Activated CD8-positive, alpha-beta memory T cell treated with anti-CD3 and anti-CD28 coated beads for 48 hours (primary cell): ENCODE results near the gene FTCDNL1.

ENCODE experiments used
- DNase-seq, 3 experiments: peaks; one replicate each; pipeline ENCODE4 v3.0.0-alpha.2; 2020; ENCODE audit warnings: low read depth in 2 of 3, low spot score in 2 of 3

FTCDNL1 gene

GRCh38 chr2:199850718-199851500 lies at the start of gene FTCDNL1:
FTCDNL1 (minus strand) TSS chr2:199851192; CDS start chr2:199848962, 2,230 bp downstream.
- DNase-seq = peak; percentile 26 to 40 (median 32)

- DNase-seq = no peak
These were observed 45.6 kb upstream of the FTCDNL1 start for GRCh38 chr2:199896617-199897016.

GRCh38 chr2:199895406-199895805 lies 44.4 kb upstream of the FTCDNL1 start:
- DNase-seq = no peak

- DNase-seq = no peak
These were observed 32.7 kb upstream of the FTCDNL1 start for GRCh38 chr2:199883474-199884212.

GRCh38 chr2:199882667-199883066 lies 31.7 kb upstream of the FTCDNL1 start:
- DNase-seq = no peak

GRCh38 chr2:199875400-199875799 lies 24.4 kb upstream of the FTCDNL1 start:
- no peak for DNase-seq

GRCh38 chr2:199874209-199874608 lies 23.2 kb upstream of the FTCDNL1 start:
- no peak for DNase-seq

GRCh38 chr2:199870581-199870980 lies 19.6 kb upstream of the FTCDNL1 start:
- no peak for DNase-seq

- DNase-seq = no peak
These were observed 18.7 kb upstream of the FTCDNL1 start for GRCh38 chr2:199869653-199870052.

GRCh38 chr2:199869227-199869541 lies 18.2 kb upstream of the FTCDNL1 start:
- DNase-seq = no peak

- DNase-seq = no peak
These were observed 17.6 kb upstream of the FTCDNL1 start for GRCh38 chr2:199868431-199869226.

GRCh38 chr2:199865905-199866304 lies 14.9 kb upstream of the FTCDNL1 start:
- no peak for DNase-seq

- no peak for DNase-seq
These were observed 11.8 kb upstream of the FTCDNL1 start for GRCh38 chr2:199862788-199863187.

GRCh38 chr2:199861132-199861774 lies 10.3 kb upstream of the FTCDNL1 start:
- DNase-seq = no peak

- DNase-seq = no peak
These were observed 4.8 kb upstream of the FTCDNL1 start for GRCh38 chr2:199855812-199856211.

GRCh38 chr2:199851883-199852282 lies 891 bp upstream of the FTCDNL1 start:
- no peak for DNase-seq

GRCh38 chr2:199851501-199851810 lies 464 bp upstream of the FTCDNL1 start:
- no peak for DNase-seq

GRCh38 chr2:199850218-199850717 lies 724 bp downstream of the FTCDNL1 start:
- no peak for DNase-seq

GRCh38 chr2:199848389-199849130 lies 2.4 kb downstream of the FTCDNL1 start:
- no peak for DNase-seq

- DNase-seq = no peak
These were observed 3.7 kb downstream of the FTCDNL1 start for GRCh38 chr2:199847181-199847864.
